Measurements from ENCODE around the gene PSME4. TPM values are rescaled to one million over a fixed set of nuclear protein-coding genes. Genes with fewer than 3 reads are reported as not detected.

Gene PSME4
- polyA plus RNA-seq, 1 donor from 2014 or later, result 23.4 TPM

- Histone ChIP-seq H3K27ac (ENCODE audit: low read length) (no peak overlapping the region), H4K20me1 (ENCODE audit: insufficient read depth) (no peaks in the 10 kb centered on the region), H3K9me3 (ENCODE audit: low read length) (no peaks in the 10 kb centered on the region), H3F3A (ENCODE audit: insufficient read depth, low read length, poor library complexity, severe bottlenecking) (no peaks in the 10 kb centered on the region), H3K79me2 (replicated peaks; ENCODE audit: insufficient read depth, low read length) (no peaks in the 10 kb centered on the region), H3K4me2 (ENCODE audit: low read length) (no peak overlapping the region), H3K4me3 (ENCODE audit: low read length) (no peak overlapping the region), H3K36me3 (ENCODE audit: insufficient read depth, low read length) (peaks cover 15% of the 10 kb centered on the region), H3K9ac (ENCODE audit: low read length) (no peak overlapping the region), H3K27me3 (ENCODE audit: insufficient read depth, low read depth, low read length) (no peaks in the 10 kb centered on the region), H3K9me2 (ENCODE audit: insufficient read depth, low read length) (no peaks in the 10 kb centered on the region), H2AFZ (ENCODE audit: low read depth, low read length) (no peak overlapping the region)
- TF ChIP-seq CTCF (IDR thresholded peaks at IDR 0.05; ENCODE audit: poor library complexity, severe bottlenecking) (no peak), EZH2 (IDR thresholded peaks at IDR 0.05; ENCODE audit: borderline replicate concordance, insufficient read depth, low read length, poor library complexity, severe bottlenecking) (no peak), SMC3 (conservative IDR thresholded peaks at IDR 0.05; ENCODE audit: poor library complexity) (no peak), REST (IDR thresholded peaks at IDR 0.05; ENCODE audit: borderline replicate concordance) (no peak), MXI1 (conservative IDR thresholded peaks at IDR 0.05; ENCODE audit: poor library complexity, severe bottlenecking) (no peak), TAF1 (IDR thresholded peaks at IDR 0.05; ENCODE audit: low read depth) (no peak), POLR2AphosphoS5 (IDR thresholded peaks at IDR 0.05) (no peak), EP300 (conservative IDR thresholded peaks at IDR 0.05; ENCODE audit: poor library complexity, severe bottlenecking) (no peak), RAD21 (conservative IDR thresholded peaks at IDR 0.05) (no peak)
Observed at GRCh38 chr2:53820048-53820447, 150.7 kb downstream of the PSME4 start.

DNA sequence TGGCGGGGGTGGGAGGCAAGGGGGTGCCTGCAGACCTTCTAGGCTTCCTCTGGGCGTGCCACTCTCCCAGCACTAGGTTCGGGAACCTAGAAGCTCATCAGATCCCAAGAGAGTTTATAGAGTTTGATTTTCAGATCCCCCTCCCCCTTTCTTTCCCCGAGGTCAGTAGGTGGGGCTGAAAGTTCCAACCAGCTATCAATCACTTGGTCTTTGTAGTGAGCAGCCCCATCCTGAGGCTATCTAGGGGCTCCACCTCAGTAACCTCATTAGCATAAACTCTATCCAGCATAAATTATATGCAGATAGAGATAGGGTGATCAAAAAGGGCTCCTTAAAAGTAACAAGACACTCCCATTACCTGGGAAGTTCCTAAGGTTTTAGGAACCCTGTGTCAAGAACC lies 151.2 kb downstream of the PSME4 start:
- Histone ChIP-seq H3K79me2 (replicated peaks; ENCODE audit: insufficient read depth, low read length) (no peaks in the 10 kb centered on the region), H2AFZ (ENCODE audit: low read depth, low read length) (no peak overlapping the region), H3K27me3 (ENCODE audit: insufficient read depth, low read depth, low read length) (no peaks in the 10 kb centered on the region), H3K36me3 (ENCODE audit: insufficient read depth, low read length) (peaks cover 16% of the 10 kb centered on the region), H3K9me3 (ENCODE audit: low read length) (no peaks in the 10 kb centered on the region), H3K4me2 (ENCODE audit: low read length) (no peak overlapping the region), H3K4me3 (ENCODE audit: low read length) (no peak overlapping the region), H3K9me2 (ENCODE audit: insufficient read depth, low read length) (no peaks in the 10 kb centered on the region), H3K27ac (ENCODE audit: low read length) (no peak overlapping the region), H3F3A (ENCODE audit: insufficient read depth, low read length, poor library complexity, severe bottlenecking) (no peaks in the 10 kb centered on the region), H4K20me1 (ENCODE audit: insufficient read depth) (no peaks in the 10 kb centered on the region), H3K9ac (ENCODE audit: low read length) (no peak overlapping the region)
- no peak for TF ChIP-seq RAD21 (conservative IDR thresholded peaks at IDR 0.05)
- TF ChIP-seq CTCF (IDR thresholded peaks at IDR 0.05; ENCODE audit: poor library complexity, severe bottlenecking), result no peak
- no peak for TF ChIP-seq MXI1 (conservative IDR thresholded peaks at IDR 0.05; ENCODE audit: poor library complexity, severe bottlenecking)
- TF ChIP-seq EZH2 (IDR thresholded peaks at IDR 0.05; ENCODE audit: borderline replicate concordance, insufficient read depth, low read length, poor library complexity, severe bottlenecking), result no peak
- TF ChIP-seq POLR2AphosphoS5 (IDR thresholded peaks at IDR 0.05), result no peak
- TF ChIP-seq SMC3 (conservative IDR thresholded peaks at IDR 0.05; ENCODE audit: poor library complexity), result no peak
- TF ChIP-seq TAF1 (IDR thresholded peaks at IDR 0.05; ENCODE audit: low read depth), result no peak
- no peak for TF ChIP-seq REST (IDR thresholded peaks at IDR 0.05; ENCODE audit: borderline replicate concordance)
- no peak for TF ChIP-seq EP300 (conservative IDR thresholded peaks at IDR 0.05; ENCODE audit: poor library complexity, severe bottlenecking)

Data from neural cell (in vitro differentiated cells).